ENCODE data around the gene AMIGO3.
"Not testable (repeated sequence)": the region's sequence is repeated elsewhere in the genome, so short reads cannot be mapped to it uniquely, and the experiment has no call there.

The AMIGO3 gene

GRCh38 chr3:49704629-49705028, 14.9 kb downstream of the AMIGO3 start:
- Histone ChIP-seq H3K27me3 (ENCODE audit: control insufficient read depth, insufficient read depth, low read length) (no peaks in the 10 kb centered on the region), H3K36me3 (ENCODE audit: insufficient read depth, low read length) (peaks cover 34% of the 10 kb centered on the region), H3K4me2 (ENCODE audit: low read length) (no peak overlapping the region), H3K9ac (ENCODE audit: low read depth, low read length) (no peak overlapping the region), H3K4me1 (ENCODE audit: control insufficient read depth, insufficient read depth, low read length) (no peaks in the 10 kb centered on the region), H3K9me3 (replicated peaks; ENCODE audit: low read length) (no peaks in the 10 kb centered on the region), H3K4me3 (ENCODE audit: low read length) (no peak overlapping the region)

GRCh38 chr3:49703956-49704355, 15.5 kb downstream of the AMIGO3 start:
- Histone ChIP-seq H3K36me3 (ENCODE audit: insufficient read depth, low read length) (peaks cover 36% of the 10 kb centered on the region), H3K9ac (ENCODE audit: low read depth, low read length) (no peak overlapping the region), H3K9me3 (replicated peaks; ENCODE audit: low read length) (no peaks in the 10 kb centered on the region), H3K27me3 (ENCODE audit: control insufficient read depth, insufficient read depth, low read length) (no peaks in the 10 kb centered on the region), H3K4me3 (ENCODE audit: low read length) (no peak overlapping the region), H3K4me2 (ENCODE audit: low read length) (no peak overlapping the region), H3K4me1 (ENCODE audit: control insufficient read depth, insufficient read depth, low read length) (no peaks in the 10 kb centered on the region)

GRCh38 chr3:49703443-49703927, 16.0 kb downstream of the AMIGO3 start:
- no peaks in the 10 kb centered on the region for H3K27me3 ChIP-seq (ENCODE audit: control insufficient read depth, insufficient read depth, low read length)
- no peak overlapping the region for H3K4me3 ChIP-seq (ENCODE audit: low read length)
- peaks cover 36% of the 10 kb centered on the region for H3K36me3 ChIP-seq (ENCODE audit: insufficient read depth, low read length)
- H3K4me1 ChIP-seq (ENCODE audit: control insufficient read depth, insufficient read depth, low read length) = no peaks in the 10 kb centered on the region
- no peak overlapping the region for H3K9ac ChIP-seq (ENCODE audit: low read depth, low read length)
- H3K9me3 ChIP-seq (replicated peaks; ENCODE audit: low read length) = no peaks in the 10 kb centered on the region
- H3K4me2 ChIP-seq (ENCODE audit: low read length) = no peak overlapping the region

- no peak overlapping the region for H3K4me2 ChIP-seq (ENCODE audit: low read length)
- no peaks in the 10 kb centered on the region for H3K4me1 ChIP-seq (ENCODE audit: control insufficient read depth, insufficient read depth, low read length)
- peaks cover 36% of the 10 kb centered on the region for H3K36me3 ChIP-seq (ENCODE audit: insufficient read depth, low read length)
- no peak overlapping the region for H3K4me3 ChIP-seq (ENCODE audit: low read length)
- H3K27me3 ChIP-seq (ENCODE audit: control insufficient read depth, insufficient read depth, low read length) = no peaks in the 10 kb centered on the region
- H3K9ac ChIP-seq (ENCODE audit: low read depth, low read length) = no peak overlapping the region
- no peaks in the 10 kb centered on the region for H3K9me3 ChIP-seq (replicated peaks; ENCODE audit: low read length)
Observed at GRCh38 chr3:49702672-49703071, 16.8 kb downstream of the AMIGO3 start.

- Histone ChIP-seq H3K4me3 (ENCODE audit: low read length) (no peak overlapping the region), H3K9ac (ENCODE audit: low read depth, low read length) (no peak overlapping the region), H3K36me3 (ENCODE audit: insufficient read depth, low read length) (peaks cover 35% of the 10 kb centered on the region), H3K4me2 (ENCODE audit: low read length) (no peak overlapping the region), H3K27me3 (ENCODE audit: control insufficient read depth, insufficient read depth, low read length) (no peaks in the 10 kb centered on the region), H3K9me3 (replicated peaks; ENCODE audit: low read length) (no peaks in the 10 kb centered on the region), H3K4me1 (ENCODE audit: control insufficient read depth, insufficient read depth, low read length) (no peaks in the 10 kb centered on the region)
Observed at GRCh38 chr3:49701388-49702077, 18.0 kb downstream of the AMIGO3 start.

- Histone ChIP-seq H3K4me1 (ENCODE audit: control insufficient read depth, insufficient read depth, low read length) (no peaks in the 10 kb centered on the region), H3K4me2 (ENCODE audit: low read length) (no peak overlapping the region), H3K36me3 (ENCODE audit: insufficient read depth, low read length) (peaks cover 32% of the 10 kb centered on the region), H3K9me3 (replicated peaks; ENCODE audit: low read length) (no peaks in the 10 kb centered on the region), H3K9ac (ENCODE audit: low read depth, low read length) (no peak overlapping the region), H3K27me3 (ENCODE audit: control insufficient read depth, insufficient read depth, low read length) (no peaks in the 10 kb centered on the region), H3K4me3 (ENCODE audit: low read length) (no peak overlapping the region)
Observed at GRCh38 chr3:49700453-49701128, 18.9 kb downstream of the AMIGO3 start.

- no peak overlapping the region for H3K4me2 ChIP-seq (ENCODE audit: low read length)
- no peak overlapping the region for H3K4me3 ChIP-seq (ENCODE audit: low read length)
- H3K4me1 ChIP-seq (ENCODE audit: control insufficient read depth, insufficient read depth, low read length) = no peaks in the 10 kb centered on the region
- no peak overlapping the region for H3K9ac ChIP-seq (ENCODE audit: low read depth, low read length)
- H3K9me3 ChIP-seq (replicated peaks; ENCODE audit: low read length) = no peaks in the 10 kb centered on the region
- H3K27me3 ChIP-seq (ENCODE audit: control insufficient read depth, insufficient read depth, low read length) = no peaks in the 10 kb centered on the region
- peaks cover 32% of the 10 kb centered on the region for H3K36me3 ChIP-seq (ENCODE audit: insufficient read depth, low read length)
Observed at GRCh38 chr3:49700014-49700413, 19.5 kb downstream of the AMIGO3 start.

GRCh38 chr3:49699281-49699979, 20.1 kb downstream of the AMIGO3 start:
- no peaks in the 10 kb centered on the region for H3K9me3 ChIP-seq (replicated peaks; ENCODE audit: low read length)
- H3K36me3 ChIP-seq (ENCODE audit: insufficient read depth, low read length) = peaks cover 29% of the 10 kb centered on the region
- no peaks in the 10 kb centered on the region for H3K27me3 ChIP-seq (ENCODE audit: control insufficient read depth, insufficient read depth, low read length)
- no peak overlapping the region for H3K9ac ChIP-seq (ENCODE audit: low read depth, low read length)
- H3K4me1 ChIP-seq (ENCODE audit: control insufficient read depth, insufficient read depth, low read length) = no peaks in the 10 kb centered on the region
- H3K4me3 ChIP-seq (ENCODE audit: low read length) = no peak overlapping the region
- H3K4me2 ChIP-seq (ENCODE audit: low read length) = no peak overlapping the region

GRCh38 chr3:49695350-49696015, 24.0 kb downstream of the AMIGO3 start:
- H3K36me3 ChIP-seq (ENCODE audit: insufficient read depth, low read length) = peaks cover 13% of the 10 kb centered on the region
- H3K4me3 ChIP-seq (ENCODE audit: low read length); H3K4me1 ChIP-seq (ENCODE audit: control insufficient read depth, insufficient read depth, low read length): not testable (repeated sequence)

GRCh38 chr3:49694409-49695070, 24.9 kb downstream of the AMIGO3 start:
- not testable (repeated sequence) for H3K4me3 ChIP-seq (ENCODE audit: low read length); H3K9me3 ChIP-seq (replicated peaks; ENCODE audit: low read length); H3K27me3 ChIP-seq (ENCODE audit: control insufficient read depth, insufficient read depth, low read length); H3K4me1 ChIP-seq (ENCODE audit: control insufficient read depth, insufficient read depth, low read length); H3K4me2 ChIP-seq (ENCODE audit: low read length); H3K36me3 ChIP-seq (ENCODE audit: insufficient read depth, low read length); H3K9ac ChIP-seq (ENCODE audit: low read depth, low read length)

More at GRCh38 chr3:49695350-49696015, 24.0 kb downstream of the AMIGO3 start:
- H3K9ac ChIP-seq (ENCODE audit: low read depth, low read length); H3K4me2 ChIP-seq (ENCODE audit: low read length); H3K27me3 ChIP-seq (ENCODE audit: control insufficient read depth, insufficient read depth, low read length); H3K9me3 ChIP-seq (replicated peaks; ENCODE audit: low read length): not testable (repeated sequence)

- not testable (repeated sequence) for H3K27me3 ChIP-seq (ENCODE audit: control insufficient read depth, insufficient read depth, low read length); H3K4me3 ChIP-seq (ENCODE audit: low read length); H3K36me3 ChIP-seq (ENCODE audit: insufficient read depth, low read length); H3K9me3 ChIP-seq (replicated peaks; ENCODE audit: low read length); H3K4me2 ChIP-seq (ENCODE audit: low read length); H3K9ac ChIP-seq (ENCODE audit: low read depth, low read length)
- peaks cover 13% of the 10 kb centered on the region for H3K4me1 ChIP-seq (ENCODE audit: control insufficient read depth, insufficient read depth, low read length)
Observed at GRCh38 chr3:49691481-49691880, 28.0 kb downstream of the AMIGO3 start.

All from skeletal muscle satellite cell (primary cell).